ENCODE data around the gene A2M.

The A2M gene

DNA sequence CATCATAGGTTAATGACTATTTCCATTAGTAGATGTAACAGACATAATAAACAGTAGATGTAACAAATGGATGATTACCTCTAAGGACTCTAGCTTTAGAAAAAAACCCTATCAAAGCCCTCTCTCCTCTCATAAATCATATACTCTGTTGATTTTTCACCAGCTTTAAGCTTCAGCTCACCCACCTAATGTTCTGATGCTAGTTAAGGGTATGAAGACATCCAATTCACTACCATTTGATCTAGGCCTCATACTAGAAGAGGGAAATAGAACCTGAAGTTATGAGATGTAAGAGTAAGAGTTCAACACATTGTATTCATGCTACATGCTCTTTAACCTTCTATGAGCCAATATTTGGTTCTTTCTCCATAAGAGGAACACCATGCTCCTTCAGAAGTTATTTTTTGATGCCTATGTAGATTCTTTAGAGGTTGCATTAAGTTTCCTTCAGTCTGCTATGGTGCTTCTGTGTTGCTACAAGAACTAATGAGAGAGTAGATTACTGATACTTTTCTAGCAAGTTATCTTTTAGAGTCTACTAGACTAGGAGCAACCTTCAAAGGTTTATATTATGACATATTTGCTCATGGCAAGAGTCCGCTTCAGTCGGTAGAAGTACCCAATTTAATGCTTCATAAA is 16.0 kb downstream of the A2M start:
- no peak for DNase-seq (ENCODE audit: low read depth in 3 of 3)

DNA sequence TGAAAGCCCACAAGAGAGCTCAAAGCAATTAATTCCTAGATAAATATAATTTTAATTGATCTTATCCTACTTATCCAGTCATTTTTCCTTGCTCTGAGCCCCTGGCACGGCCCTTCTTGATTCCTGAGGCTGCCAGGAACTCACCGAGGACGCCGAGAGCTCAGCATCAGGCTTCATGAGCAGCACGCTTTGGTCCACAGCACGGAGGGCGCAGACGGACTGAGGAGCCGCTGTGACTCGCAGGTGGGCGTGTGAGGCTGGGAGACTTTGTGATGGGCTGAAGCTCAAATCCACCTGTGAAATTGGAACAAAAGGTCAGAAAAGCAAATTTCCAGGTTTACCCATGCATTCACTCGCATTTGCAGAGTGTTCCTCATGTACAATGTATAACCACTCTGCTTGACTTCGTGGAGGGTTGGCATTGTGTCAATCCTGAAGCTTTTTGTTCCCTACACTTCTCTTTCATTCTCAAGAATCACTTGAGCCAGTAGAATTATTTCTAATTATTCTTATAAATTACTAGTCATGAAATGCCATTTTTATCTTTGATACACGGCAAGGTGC is 17.2 kb downstream of the A2M start:
- DNase-seq (ENCODE audit: low read depth in 3 of 3), result no peak

DNA sequence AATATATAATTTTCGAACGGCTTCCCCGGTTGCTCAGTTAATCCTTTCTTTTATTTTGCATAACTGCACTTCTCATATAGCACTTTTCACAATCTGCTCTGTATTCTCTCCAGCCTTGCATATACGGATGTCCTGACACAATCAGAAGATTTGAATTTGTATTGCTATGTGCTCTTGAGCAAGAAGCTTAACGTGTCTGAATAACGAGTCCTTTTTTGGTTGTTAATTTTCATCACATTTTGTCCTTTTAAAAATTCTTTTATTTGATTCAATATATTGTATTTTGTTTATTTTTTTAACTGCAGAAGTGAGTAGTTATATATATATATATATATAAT is 17.6 kb downstream of the A2M start:
- no peak for DNase-seq (ENCODE audit: low read depth in 3 of 3)

DNA sequence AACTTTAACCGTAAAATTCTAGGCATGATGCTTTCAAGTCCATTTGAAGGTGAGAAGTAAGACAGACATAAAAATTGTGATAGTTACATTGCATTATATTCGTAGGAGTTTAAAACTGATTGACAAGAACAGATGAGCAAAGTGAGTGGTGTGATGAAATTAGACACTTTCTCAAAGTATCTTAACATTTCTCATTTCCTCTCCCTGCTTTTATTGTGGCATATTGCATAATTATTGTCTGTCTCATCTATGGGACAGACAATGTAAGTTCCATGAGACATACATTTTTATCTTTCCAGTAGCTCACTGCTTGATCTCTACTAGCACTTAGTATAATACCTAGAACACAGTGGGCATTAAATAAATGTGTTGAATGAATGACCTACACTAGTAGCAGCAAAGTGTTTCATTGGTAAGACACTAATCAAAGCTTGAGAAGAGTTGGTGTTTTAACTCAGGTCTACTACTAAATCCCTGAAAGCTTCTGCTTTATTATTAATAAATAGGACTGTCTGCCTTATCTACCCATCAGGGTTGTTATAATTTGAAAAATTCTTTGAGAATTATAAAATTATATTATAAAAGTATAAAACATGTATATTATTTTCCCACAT is 19.0 kb downstream of the A2M start:
- no peak for DNase-seq (ENCODE audit: low read depth in 3 of 3)

DNA sequence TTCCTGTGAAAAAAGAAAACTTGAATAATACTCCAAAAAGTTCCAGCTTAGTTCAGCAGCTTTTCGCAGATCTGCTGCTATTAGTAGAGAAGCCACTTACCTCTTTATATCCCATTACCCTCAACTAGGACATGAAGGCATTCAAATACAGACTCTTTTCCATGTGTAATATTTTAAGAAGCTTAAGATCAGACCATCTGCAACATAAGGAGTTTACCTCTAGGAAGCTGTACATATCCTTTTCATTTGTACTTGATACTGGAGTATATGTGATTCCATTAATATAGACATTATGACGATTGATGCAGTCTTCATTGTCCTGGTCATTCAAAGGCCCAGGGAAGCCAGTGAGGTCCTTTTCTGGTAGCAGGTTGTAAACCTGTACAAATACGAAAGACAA is 20.4 kb downstream of the A2M start:
- no peak for DNase-seq (ENCODE audit: low read depth in 3 of 3)

DNA sequence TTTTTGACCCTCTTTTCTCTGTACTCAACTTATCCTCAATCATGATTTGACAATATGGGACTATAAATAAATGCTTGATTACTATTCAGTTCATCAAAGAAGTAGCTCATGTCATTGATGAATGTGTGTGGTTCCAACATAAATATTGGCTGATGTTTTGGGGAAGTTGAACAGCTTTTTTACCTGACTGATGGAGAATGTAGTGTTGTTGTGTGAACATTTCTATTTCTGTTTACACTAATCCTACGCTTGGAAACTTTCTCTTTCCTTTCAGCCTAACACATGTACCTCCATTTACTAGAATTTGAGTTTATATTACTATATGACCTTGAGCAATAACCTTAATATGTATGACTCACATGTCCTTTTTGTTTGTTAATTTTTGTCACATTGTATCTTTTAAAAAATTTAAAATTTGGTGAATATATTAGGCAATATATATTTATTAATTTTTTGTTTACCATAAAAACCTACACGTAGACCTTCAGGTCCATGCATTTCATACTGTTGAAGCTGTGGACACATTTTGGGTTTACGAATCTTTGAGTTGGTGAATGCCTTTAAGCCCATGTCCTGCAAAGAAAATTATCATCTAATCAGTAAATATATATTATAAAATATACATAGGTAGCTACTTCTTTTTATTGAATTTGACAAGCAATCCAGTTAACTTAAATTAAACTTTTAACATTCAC is 21.1 kb downstream of the A2M start:
- DNase-seq (ENCODE audit: low read depth in 3 of 3), result no peak

DNA sequence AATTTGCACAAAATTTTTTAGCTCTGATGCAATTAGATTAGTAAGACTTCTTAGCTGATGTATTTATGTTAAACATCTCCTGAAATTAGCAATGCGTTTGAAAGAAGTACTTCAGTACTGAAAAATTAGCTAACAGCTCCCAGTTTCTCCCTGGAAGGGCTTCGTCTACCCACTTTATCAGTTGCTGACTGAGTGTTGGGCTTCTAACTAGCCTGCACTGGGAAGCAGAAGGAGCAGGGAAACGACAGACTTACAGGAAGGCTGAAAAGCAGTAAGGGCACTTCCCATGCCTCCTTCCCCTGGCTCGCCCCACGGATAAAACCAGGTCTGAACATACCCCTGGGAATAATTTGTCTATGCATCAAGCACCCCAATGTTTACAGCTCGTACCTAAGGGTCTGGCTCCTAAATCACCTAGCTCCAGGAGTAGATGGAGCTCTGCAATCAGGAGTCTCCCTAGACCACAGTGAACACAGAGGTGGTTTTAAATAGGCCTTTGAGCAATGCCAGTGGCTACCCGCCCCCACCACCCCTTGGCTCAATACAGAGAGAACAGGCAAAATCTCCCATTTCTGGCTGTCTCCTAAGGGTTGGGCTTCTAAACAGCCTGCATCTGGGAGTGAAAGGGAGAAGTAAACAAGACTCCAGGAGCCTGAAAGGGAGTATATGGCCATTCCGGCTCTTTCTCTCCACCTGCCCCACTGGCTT is 23.7 kb downstream of the A2M start:
- no peak for DNase-seq (ENCODE audit: low read depth in 3 of 3)

DNA sequence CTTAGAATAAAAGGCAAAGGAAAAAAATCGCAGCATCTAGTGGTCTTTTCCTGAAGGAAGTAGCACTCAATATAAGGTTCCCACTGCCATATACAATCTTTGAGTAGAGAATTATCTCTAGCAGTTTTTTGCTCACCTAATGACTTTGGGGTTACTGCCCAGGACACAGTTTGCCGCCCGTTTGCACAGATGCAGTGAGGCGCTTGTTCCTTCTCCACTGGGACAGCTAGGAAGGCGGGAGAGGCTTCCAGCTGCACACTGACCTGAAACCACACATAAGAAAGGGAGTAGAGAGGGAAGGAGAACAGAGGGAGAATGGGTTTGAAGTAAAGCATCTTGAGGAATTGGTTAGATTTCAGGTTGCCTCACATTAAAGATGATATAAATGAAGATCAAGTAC is 25.5 kb downstream of the A2M start:
- DNase-seq (ENCODE audit: low read depth in 3 of 3), result no peak

DNA sequence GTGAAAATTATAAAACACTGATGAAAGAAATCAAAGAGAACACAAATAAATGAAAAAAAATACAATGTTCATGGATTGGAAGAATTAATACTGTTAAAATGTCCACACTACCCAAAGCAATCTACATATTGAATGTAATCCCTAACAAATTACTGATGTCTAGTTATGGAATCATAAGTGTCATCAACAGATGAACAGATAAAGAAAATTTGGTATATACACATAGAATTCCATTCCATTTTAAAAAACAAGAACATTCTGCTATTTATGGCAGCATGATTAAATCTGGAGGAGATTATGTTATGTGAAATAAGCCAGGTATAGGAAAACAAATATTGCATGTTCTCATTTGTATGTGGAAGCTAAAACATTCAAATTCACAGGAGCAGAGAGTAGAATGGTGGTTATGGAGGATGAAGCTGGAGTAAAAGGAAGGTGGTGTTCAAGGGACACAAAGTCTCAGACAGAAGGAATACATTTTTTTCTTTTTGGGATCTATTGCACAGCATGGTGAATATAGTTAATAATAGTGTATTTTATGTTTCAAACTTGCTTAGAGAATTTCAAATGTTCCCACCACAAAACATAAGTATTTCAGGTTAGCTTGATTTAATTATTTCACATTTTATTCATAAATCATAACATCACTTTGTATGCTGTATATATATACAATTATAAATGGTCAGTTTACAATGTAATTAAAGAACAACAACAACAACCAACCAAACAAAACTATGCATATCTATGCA is 28.5 kb downstream of the A2M start:
- DNase-seq (ENCODE audit: low read depth in 3 of 3), result no peak

DNA sequence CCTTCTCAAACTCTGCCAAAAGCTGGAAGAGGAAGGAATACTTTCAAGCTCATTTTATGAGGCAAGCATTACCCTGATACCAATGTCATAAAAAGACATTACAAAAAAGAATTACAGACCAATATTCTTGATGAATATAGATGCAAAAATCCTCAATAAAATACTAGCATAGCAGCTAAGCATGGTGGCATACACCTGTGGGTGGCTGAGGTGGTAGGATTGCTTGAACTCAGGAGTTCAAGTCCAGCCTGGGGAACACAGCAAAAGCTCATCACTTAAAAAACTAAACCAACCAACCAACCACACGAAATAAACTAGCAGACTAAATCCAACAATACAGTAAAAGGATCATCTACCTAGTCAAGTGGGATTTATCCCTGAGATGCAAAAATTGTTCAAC is 29.6 kb downstream of the A2M start:
- DNase-seq (ENCODE audit: low read depth in 3 of 3), result no peak

DNA sequence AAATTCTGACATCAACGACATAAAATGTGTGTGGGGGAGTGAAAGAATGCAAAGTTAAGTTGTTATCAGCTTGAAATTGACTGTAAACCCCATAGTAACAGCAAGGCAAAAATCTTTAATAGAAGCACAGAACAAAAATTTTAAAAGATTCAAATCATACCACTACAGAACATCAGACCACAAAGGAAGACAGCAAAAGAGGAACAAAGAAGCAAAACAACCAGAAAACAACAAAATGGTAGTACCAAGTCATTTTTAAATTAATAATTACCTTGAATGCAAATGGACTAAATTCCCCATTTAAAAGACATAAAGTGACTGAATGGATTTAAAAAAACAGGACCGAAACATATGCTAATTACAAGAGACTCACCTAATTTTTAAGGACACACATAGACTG is 31.3 kb downstream of the A2M start:
- no peak for DNase-seq (ENCODE audit: low read depth in 3 of 3)

DNA sequence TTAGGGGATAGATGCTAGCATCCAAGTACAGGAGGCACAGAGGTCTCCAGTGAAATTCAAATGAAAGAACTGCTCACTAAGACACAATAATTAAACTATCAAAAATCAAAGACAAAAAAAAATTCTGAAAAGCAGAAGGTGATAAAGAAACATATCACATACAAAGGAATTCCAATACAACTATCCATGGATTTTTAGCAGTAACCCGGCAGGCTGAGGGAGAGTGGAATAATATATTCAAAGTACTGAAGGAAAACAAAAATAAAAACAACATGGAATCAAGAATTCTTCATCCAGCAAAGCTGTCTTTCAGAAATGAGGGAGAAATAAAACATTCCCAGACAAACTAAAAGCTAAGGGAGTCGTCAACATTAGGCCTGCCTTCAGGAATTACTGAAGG is 31.9 kb downstream of the A2M start:
- DNase-seq (ENCODE audit: low read depth in 3 of 3), result no peak

DNA sequence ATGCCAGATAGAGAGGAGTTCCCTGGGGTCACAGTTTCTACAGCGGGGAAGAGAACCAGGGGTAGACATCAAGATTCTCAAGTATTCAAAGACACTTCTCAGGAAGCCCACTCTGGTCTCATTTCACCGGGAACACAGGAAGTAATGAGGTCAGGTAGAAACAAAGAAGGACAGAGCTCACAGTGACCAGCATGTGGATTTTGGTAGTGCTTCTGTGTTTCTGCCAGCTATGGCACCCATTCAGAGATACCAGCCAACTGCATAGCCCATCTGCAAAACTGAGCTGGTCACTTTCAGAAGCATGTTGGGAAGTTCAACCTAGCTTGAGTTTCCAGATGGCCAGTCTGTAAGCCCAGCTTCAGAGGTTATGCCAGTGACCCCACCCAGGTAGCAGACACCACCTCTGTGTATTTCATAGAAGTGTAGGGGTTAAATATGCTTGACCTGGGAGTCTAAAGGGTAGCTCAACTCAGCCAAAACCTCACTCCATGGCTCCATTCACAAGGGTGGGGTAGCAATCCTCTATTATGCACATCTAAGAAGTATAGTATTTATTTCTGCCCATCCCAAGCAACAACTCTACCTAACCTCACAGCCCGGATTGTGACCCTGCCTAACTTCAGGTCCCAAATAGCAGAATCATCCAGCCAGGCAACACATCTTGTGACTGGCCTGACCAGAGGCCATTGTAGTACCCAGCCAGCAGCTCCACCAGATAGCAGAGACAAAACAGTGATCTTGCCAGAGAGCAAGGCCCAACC is 33.9 kb downstream of the A2M start:
- no peak for DNase-seq (ENCODE audit: low read depth in 3 of 3)

DNA sequence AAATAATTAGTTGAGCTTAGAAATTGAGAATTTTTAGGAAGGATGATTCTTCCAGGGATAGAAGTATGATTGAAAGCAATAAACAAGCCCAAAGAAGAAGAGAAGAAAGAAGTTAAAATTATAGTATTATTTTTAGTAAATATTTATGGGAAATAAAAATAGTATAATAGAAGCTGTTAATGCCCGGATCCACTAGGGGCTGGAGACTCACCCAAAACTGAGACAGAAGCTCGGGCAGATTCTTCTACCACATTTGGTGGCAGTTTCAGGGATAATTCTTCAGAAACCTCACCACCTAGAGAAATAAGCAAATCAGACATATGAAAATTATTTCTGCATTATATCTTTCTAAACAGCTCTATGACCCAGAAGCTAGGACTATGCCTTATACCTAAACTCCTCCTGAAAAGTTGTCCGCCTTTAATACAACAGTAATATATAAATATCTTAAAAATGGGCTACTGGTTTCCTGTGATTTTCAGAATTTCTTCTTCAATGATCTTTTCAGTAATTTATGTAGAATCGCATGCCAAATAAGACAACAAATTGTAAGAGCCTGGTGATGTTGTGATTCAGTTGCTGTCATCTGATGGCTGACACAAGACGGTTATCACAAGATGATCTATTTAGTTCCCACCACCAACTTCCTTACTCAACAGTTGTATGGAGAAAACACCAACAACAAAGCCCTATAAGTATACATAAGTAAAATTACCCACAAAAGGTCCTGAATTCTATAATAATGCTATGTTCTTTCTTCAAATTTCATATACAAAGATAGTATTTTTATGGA is 35.6 kb downstream of the A2M start:
- no peak for DNase-seq (ENCODE audit: low read depth in 3 of 3)

DNA sequence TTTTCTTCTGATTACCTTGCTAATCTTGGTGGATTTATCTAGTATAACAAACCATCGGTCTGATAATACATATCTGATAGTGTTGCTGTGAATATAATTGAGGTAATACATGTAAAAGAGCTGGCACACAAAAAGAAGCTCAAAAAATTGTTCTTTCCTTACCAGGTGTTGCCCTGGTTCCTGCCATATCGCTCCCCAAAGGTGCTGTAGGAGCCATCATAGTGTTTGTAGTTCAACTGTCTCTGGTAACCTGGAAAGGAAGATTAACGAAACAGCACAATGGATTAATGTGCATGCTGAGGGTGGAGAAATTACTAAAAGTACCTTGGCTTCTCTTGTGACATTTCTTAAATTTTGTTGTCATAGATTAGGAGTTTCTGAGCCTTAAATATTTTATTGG is 36.6 kb downstream of the A2M start:
- DNase-seq (ENCODE audit: low read depth in 3 of 3), result no peak

DNA sequence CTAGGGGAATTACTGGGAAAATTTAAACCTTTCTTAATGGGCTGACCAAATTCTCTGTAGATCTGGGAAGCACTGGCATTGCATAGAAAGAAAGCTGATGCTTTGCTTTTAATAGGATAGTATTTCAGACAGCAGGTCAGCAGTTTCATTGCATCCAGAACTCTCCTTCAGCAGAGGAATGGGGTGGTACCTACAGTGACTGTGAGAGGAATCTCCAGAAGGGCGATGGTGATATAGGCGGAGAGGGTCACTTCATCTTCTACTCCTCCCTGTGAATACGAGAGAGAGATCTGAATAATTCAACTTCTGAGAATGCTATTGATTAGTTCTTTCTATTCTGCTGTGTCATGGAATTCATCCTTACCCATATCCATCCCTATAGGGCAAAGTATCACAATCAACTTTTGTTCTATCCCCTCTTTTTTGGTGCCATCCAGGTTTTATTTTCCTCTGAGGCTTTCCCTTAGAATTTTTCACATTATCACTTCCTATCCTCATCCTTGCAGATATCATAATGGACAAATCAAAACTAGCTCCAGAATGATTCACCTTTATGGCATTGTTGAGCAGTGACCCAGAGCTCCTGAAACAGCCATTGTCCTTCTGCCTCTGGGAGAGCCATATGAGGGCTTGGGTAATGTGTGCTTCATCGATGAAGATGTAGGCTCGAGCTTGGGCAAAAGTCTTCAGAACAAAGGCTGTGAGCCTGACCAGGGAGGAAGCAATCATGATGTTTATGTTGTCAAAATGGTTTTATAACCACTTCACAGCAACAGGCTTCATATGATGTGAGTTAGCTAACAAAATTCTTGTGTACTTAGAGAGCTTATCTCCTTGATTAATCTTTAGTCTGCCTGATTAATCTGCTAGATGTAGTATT is 38.3 kb downstream of the A2M start:
- no peak for DNase-seq (ENCODE audit: low read depth in 3 of 3)

DNA sequence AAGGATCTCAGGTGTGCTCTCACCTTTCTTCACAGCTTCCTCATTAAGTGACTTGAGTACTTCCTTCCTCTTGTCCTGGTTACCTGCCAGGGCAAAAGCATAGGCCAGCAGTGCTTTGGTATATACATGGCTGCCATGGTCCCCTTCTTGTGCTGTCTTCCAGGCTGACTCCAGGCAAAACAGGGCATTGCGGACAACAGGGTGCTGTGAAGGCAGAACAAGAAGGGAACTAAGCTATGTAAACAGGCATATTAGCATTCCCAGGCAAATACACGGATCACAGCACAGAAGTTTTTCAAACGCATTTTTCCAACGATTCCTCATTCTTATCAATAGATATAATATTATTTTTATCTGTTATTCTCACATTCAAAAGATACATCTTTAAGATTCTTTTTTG is 39.0 kb downstream of the A2M start:
- DNase-seq (ENCODE audit: low read depth in 3 of 3), result no peak

DNA sequence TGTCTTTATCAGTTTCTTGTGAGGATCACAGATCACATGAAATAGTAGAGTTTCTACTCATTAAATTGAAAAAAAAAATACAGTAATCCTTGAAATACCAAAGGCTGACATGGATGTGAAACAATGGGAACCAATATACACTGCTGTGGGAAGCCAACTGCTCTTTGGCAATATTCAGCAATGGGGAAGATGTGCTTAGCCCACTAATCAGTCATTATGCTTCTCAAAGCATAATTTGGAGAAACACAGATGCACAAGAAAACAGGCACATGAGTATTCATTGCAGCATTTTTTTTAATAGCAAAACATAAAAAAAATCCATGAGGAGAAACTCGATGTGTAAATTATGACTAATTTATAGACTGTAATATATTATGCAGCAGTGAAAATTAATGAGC is 40.6 kb downstream of the A2M start:
- no peak for DNase-seq (ENCODE audit: low read depth in 3 of 3)

DNA sequence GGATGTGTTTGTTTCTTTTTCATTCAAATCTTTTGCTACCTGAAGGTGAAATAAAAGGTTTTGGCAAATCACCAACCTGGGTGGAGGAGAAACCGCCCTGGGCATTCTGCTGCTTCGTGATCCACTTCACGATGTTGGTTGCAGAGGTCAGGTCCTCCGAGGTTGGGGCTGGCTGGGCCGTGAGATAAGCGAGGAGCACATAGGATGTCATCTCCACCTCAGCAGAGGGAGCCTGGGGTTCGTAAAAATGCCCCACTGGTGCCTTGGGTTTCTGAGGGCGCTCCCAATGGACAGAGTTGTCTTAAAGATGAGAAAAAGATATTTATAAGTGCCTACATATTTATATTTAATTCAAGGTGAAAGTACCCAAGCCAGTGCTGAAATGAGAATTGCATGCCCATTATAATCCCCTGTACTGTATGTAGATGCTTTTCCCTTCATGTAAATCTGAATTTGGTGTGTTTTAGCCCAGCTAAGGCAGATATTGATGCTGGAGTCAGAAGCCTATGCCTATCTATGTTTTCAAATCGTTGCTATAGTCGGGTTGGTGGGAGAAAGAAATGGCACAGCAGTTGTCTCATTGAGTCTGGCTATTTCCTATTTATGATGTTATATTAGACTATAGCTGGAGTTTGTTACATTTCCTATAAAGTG is 41.1 kb downstream of the A2M start:
- no peak for DNase-seq (ENCODE audit: low read depth in 3 of 3)
